ENCODE data around the gene NFKBIZ. TPM values are rescaled to one million over a fixed set of nuclear protein-coding genes. Genes with fewer than 3 reads are reported as not detected.

The NFKBIZ gene
- total and polyA plus RNA-seq, 2 donors (not counting 1 experiment from before 2014, with no cell fraction given) = 14.7 to 38.8 TPM

- no peak overlapping the region for H3K9ac ChIP-seq (ENCODE audit: insufficient read depth, low read length)
- no peaks in the 10 kb centered on the region for H3K27me3 ChIP-seq (ENCODE audit: control insufficient read depth, insufficient read depth, low read length)
- no peak overlapping the region for H2AFZ ChIP-seq (ENCODE audit: low read length)
- H3K79me2 ChIP-seq (ENCODE audit: control insufficient read depth, insufficient read depth, low read length) = peaks cover 44% of the 10 kb centered on the region
- DNase-seq (ENCODE audit: low read depth in 2 of 2) = no peak
- no peaks in the 10 kb centered on the region for H3K9me3 ChIP-seq (ENCODE audit: control insufficient read depth, insufficient read depth, low read depth, low read length)
- TF ChIP-seq CTCF (conservative IDR thresholded peaks at IDR 0.05 in 1 of 2, IDR thresholded peaks at IDR 0.05 in 1 of 2; ENCODE audit: low read depth in 1 of 2, low read length in 2 of 2) (no peak), EZH2 (IDR thresholded peaks at IDR 0.05; ENCODE audit: low read length, missing control alignments) (no peak)
- H3K4me2 ChIP-seq (ENCODE audit: extremely low read depth, insufficient read depth, low read length) = peak overlapping the region; percentile 96
- H3K27ac ChIP-seq (ENCODE audit: insufficient read depth, low read length) = peak overlapping the region; percentile 36
- H3K4me3 ChIP-seq (replicated peaks in 1 of 4; ENCODE audit: control extremely low read depth in 1 of 4, insufficient read depth in 1 of 4, low read depth in 3 of 4, low read length in 4 of 4) = peak overlapping the region; percentile 69 to 97 (median 86)
- H4K20me1 ChIP-seq (ENCODE audit: control insufficient read depth, extremely low read depth, insufficient read depth, low read length) = peaks cover 5% of the 10 kb centered on the region
- H3K36me3 ChIP-seq (ENCODE audit: control insufficient read depth, insufficient read depth, low read length) = peaks cover 17% of the 10 kb centered on the region
- H3K4me1 ChIP-seq (ENCODE audit: control insufficient read depth, extremely low read depth, insufficient read depth, low read length) = peaks cover 9% of the 10 kb centered on the region
Measured at GRCh38 chr3:101851850-101852714, 2.8 kb downstream of the NFKBIZ start.

GRCh38 chr3:101852983-101853840 is 3.9 kb downstream of the NFKBIZ start:
- Histone ChIP-seq H4K20me1 (ENCODE audit: control insufficient read depth, extremely low read depth, insufficient read depth, low read length) (peaks cover 5% of the 10 kb centered on the region), H2AFZ (ENCODE audit: low read length) (no peak overlapping the region), H3K4me2 (ENCODE audit: extremely low read depth, insufficient read depth, low read length) (no peak overlapping the region), H3K9me3 (ENCODE audit: control insufficient read depth, insufficient read depth, low read depth, low read length) (no peaks in the 10 kb centered on the region), H3K27me3 (ENCODE audit: control insufficient read depth, insufficient read depth, low read length) (no peaks in the 10 kb centered on the region), H3K79me2 (ENCODE audit: control insufficient read depth, insufficient read depth, low read length) (peaks cover 44% of the 10 kb centered on the region), H3K4me3 (replicated peaks in 1 of 4; ENCODE audit: control extremely low read depth in 1 of 4, insufficient read depth in 1 of 4, low read depth in 3 of 4, low read length in 4 of 4) (no peak overlapping the region), H3K36me3 (ENCODE audit: control insufficient read depth, insufficient read depth, low read length) (peaks cover 18% of the 10 kb centered on the region), H3K27ac (ENCODE audit: insufficient read depth, low read length) (no peak overlapping the region), H3K9ac (ENCODE audit: insufficient read depth, low read length) (no peak overlapping the region), H3K4me1 (ENCODE audit: control insufficient read depth, extremely low read depth, insufficient read depth, low read length) (peaks cover 4% of the 10 kb centered on the region)
- DNase-seq (ENCODE audit: low read depth in 2 of 2) = no peak
- TF ChIP-seq CTCF (conservative IDR thresholded peaks at IDR 0.05 in 1 of 2, IDR thresholded peaks at IDR 0.05 in 1 of 2; ENCODE audit: low read depth in 1 of 2, low read length in 2 of 2) (no peak), EZH2 (IDR thresholded peaks at IDR 0.05; ENCODE audit: low read length, missing control alignments) (no peak)

- no peaks in the 10 kb centered on the region for H3K9me3 ChIP-seq (ENCODE audit: control insufficient read depth, insufficient read depth, low read depth, low read length)
- H2AFZ ChIP-seq (ENCODE audit: low read length) = no peak overlapping the region
- peaks cover 44% of the 10 kb centered on the region for H3K79me2 ChIP-seq (ENCODE audit: control insufficient read depth, insufficient read depth, low read length)
- peaks cover 18% of the 10 kb centered on the region for H3K36me3 ChIP-seq (ENCODE audit: control insufficient read depth, insufficient read depth, low read length)
- DNase-seq (ENCODE audit: low read depth in 2 of 2) = no peak
- H4K20me1 ChIP-seq (ENCODE audit: control insufficient read depth, extremely low read depth, insufficient read depth, low read length) = peaks cover 5% of the 10 kb centered on the region
- no peak for TF ChIP-seq CTCF (conservative IDR thresholded peaks at IDR 0.05 in 1 of 2, IDR thresholded peaks at IDR 0.05 in 1 of 2; ENCODE audit: low read depth in 1 of 2, low read length in 2 of 2)
- no peak for TF ChIP-seq EZH2 (IDR thresholded peaks at IDR 0.05; ENCODE audit: low read length, missing control alignments)
- H3K27me3 ChIP-seq (ENCODE audit: control insufficient read depth, insufficient read depth, low read length) = no peaks in the 10 kb centered on the region
- H3K4me3 ChIP-seq (replicated peaks in 1 of 4; ENCODE audit: control extremely low read depth in 1 of 4, insufficient read depth in 1 of 4, low read depth in 3 of 4, low read length in 4 of 4) = no peak overlapping the region
- peaks cover 2% of the 10 kb centered on the region for H3K4me1 ChIP-seq (ENCODE audit: control insufficient read depth, extremely low read depth, insufficient read depth, low read length)
- no peak overlapping the region for H3K4me2 ChIP-seq (ENCODE audit: extremely low read depth, insufficient read depth, low read length)
- no peak overlapping the region for H3K27ac ChIP-seq (ENCODE audit: insufficient read depth, low read length)
- no peak overlapping the region for H3K9ac ChIP-seq (ENCODE audit: insufficient read depth, low read length)
Measured at GRCh38 chr3:101853982-101854381, 4.7 kb downstream of the NFKBIZ start.
